Thyroid gland (tissue), 4 donors: ENCODE measurements around the gene CSH1. TPM values are rescaled to one million over a fixed set of nuclear protein-coding genes. Genes with fewer than 3 reads are reported as not detected.

Experiments
- DNase-seq, 2 donors: peaks; one replicate each; pipeline ENCODE4 v3.0.0-alpha.2; 2019
- H3K27ac ChIP-seq, 3 donors: fragments of 200-600 bp; sonication (generic); 1 replicate in 2 of 3; 2 replicates in 1 of 3; pipeline ENCODE4 v1.5.1; 2016 to 2019; ENCODE audit warnings: mild to moderate bottlenecking in 1 of 3, moderate library complexity in 1 of 3
- H3K27me3 ChIP-seq: fragments of 200-600 bp; sonication (generic); one replicate; pipeline ENCODE4 v1.5.1; 2019
- H3K36me3 ChIP-seq, 2 donors: fragments of 200-600 bp; sonication (generic); one replicate each; pipeline ENCODE4 v1.5.1; 2016 to 2019
- H3K4me1 ChIP-seq, 2 donors: fragments of 200-600 bp; sonication (generic); one replicate each; pipeline ENCODE4 v1.5.1; 2017 to 2019
- H3K4me3 ChIP-seq, 3 donors: fragments of 200-600 bp; sonication (generic); replicated peaks in 1 of 3; 1 replicate in 2 of 3; 2 replicates in 1 of 3; pipeline ENCODE4 v1.5.1; 2016; ENCODE audit warnings: mild to moderate bottlenecking in 1 of 3
- H3K9me3 ChIP-seq: fragments of 200-600 bp; sonication (generic); one replicate; pipeline ENCODE4 v1.5.1; 2017
- CTCF ChIP-seq, 6 experiments: fragments of 200-600 bp in 3 of 6; fragments of 450-650 bp in 3 of 6; sonication (generic) in 3 of 6; IDR thresholded peaks; one replicate each; pipeline ENCODE4 v1.5.1; 2016 to 2019; ENCODE audit warnings: antibody characterized with exemption in 6 of 6, mild to moderate bottlenecking in 2 of 6, inconsistent platforms in 1 of 6, moderate library complexity in 1 of 6
- POLR2A ChIP-seq, 2 donors: fragments of 450-650 bp; IDR thresholded peaks; one replicate each; pipeline ENCODE4 v1.6.1; 2017; ENCODE audit warnings: antibody characterized with exemption in 2 of 2, mild to moderate bottlenecking in 2 of 2, moderate library complexity in 1 of 2
- WGBS, 2 donors: methylation state at CpG; one replicate each; pipeline ENCODE4 v1.1.5; 2017; 5-methylcytosine and 5-hydroxymethylcytosine counted together
- intact Hi-C: fragments of 100-400 bp; cut with DNase I; formaldehyde crosslinking; loops from one replicate; pipeline ENCODE4 v1.15.1; 2023
- small RNA-seq: library from RNA; depleted of rRNA; stranded (forward); fragments of <200 nt; gene quantifications from one replicate; pipeline ENCODE3, GENCODE V24; 2016
- total RNA-seq, 4 donors: library from RNA; depleted of rRNA; stranded (reverse); fragments of >200 nt; gene quantifications; one replicate each; pipeline ENCODE4 v1.2.3, GENCODE V29; 2016

CSH1 gene
- total RNA-seq, 4 donors from 2014 or later, result not detected

DNA sequence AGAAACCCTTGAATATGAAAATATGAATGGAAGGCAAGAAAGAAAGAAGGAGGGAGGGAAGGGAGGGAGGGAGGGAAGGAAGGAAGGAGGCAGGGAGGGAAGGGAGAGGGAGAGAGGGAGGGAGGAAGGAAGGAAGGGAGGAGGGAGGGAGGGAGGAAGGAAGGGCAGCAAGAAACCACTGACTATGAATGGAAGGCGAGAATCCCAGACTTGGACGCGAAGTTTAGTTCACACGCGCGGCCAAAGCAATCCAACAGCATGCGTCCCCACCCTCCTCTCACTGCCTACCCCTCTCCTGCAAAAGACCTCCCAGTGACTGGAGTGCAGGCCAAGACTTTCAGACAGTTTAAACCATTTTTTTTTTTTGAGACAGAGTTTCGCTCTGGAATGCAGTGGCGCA is 46.0 kb downstream of the CSH1 start:
- H3K9me3 ChIP-seq, result no peaks in the 10 kb centered on the region
- no peaks in the 10 kb centered on the region for H3K27me3 ChIP-seq
- 90 to 93% methylated on average over 9 of the region's 9 CpGs for WGBS, 2 donors
- H3K4me3 ChIP-seq, result no peak overlapping the region
- peaks cover 4 to 13% of the 10 kb centered on the region in 2 donors for H3K4me1 ChIP-seq
- intact Hi-C loops, result no loop called here
- no peaks in the 10 kb centered on the region for H3K36me3 ChIP-seq
- H3K27ac ChIP-seq, result no peak overlapping the region
- TF ChIP-seq CTCF (IDR thresholded peaks at IDR 0.05) (no peak), POLR2A (IDR thresholded peaks at IDR 0.05) (no peak)
- DNase-seq, result no peak

GRCh38 chr17:63848834-63849689 is 47.3 kb downstream of the CSH1 start:
- peak; percentile 90 for DNase-seq
- intact Hi-C loops, result no loop called here
- no peaks in the 10 kb centered on the region for H3K36me3 ChIP-seq
- H3K27me3 ChIP-seq, result no peaks in the 10 kb centered on the region
- peaks cover 6 to 10% of the 10 kb centered on the region in 2 donors for H3K4me1 ChIP-seq
- no peak for TF ChIP-seq POLR2A (IDR thresholded peaks at IDR 0.05)
- peak in 4 of 6 experiments; percentile 16 to 73 (median 65) for TF ChIP-seq CTCF (IDR thresholded peaks at IDR 0.05)
- 15 to 31% methylated on average over 31 to 63 of the region's 82 CpGs for WGBS, 2 donors
- no peaks in the 10 kb centered on the region for H3K9me3 ChIP-seq
- peak overlapping the region in 2 of 3 donors; percentile 6 to 29 for H3K27ac ChIP-seq
- no peak overlapping the region for H3K4me3 ChIP-seq

- intact Hi-C loops, result no loop called here
- WGBS, 2 donors, result 72 to 78% methylated on average over 3 of the region's 3 CpGs
These were observed 48.7 kb downstream of the CSH1 start for GRCh38 chr17:63847525-63848249.

DNA sequence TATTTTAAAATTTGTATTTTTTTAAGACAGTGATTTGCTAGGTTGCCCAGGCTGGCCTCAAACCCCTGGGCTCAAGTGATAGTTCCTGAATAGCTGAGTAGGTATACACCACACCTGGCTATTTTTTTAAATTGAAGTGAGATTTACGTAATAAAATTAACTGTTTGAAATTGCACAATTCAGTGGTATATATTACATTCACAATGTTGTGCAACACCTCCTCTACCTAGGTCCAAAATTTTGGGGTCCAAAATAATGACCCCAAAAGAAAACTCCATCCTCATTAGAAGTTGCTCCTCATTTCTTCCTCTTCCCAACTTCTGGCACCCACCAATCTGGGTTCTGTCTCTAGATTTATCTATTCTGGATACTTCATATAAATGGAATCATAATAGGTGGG is 50.9 kb downstream of the CSH1 start:
- no peak overlapping the region for H3K27ac ChIP-seq

More at GRCh38 chr17:63847525-63848249, 48.7 kb downstream of the CSH1 start:
- Histone ChIP-seq H3K4me1 (peaks cover 11 to 14% of the 10 kb centered on the region in 2 donors), H3K27ac (no peak overlapping the region), H3K9me3 (no peaks in the 10 kb centered on the region), H3K4me3 (no peak overlapping the region), H3K36me3 (no peaks in the 10 kb centered on the region), H3K27me3 (no peaks in the 10 kb centered on the region)
- no peak for DNase-seq
- TF ChIP-seq POLR2A (IDR thresholded peaks at IDR 0.05) (no peak), CTCF (IDR thresholded peaks at IDR 0.05) (no peak)

More for the DNA sequence above, 50.9 kb downstream of the CSH1 start:
- Histone ChIP-seq H3K27me3 (no peaks in the 10 kb centered on the region), H3K36me3 (no peaks in the 10 kb centered on the region), H3K4me3 (no peak overlapping the region), H3K4me1 (peaks cover 22 to 23% of the 10 kb centered on the region in 2 donors), H3K9me3 (no peaks in the 10 kb centered on the region)
- no peak for TF ChIP-seq POLR2A (IDR thresholded peaks at IDR 0.05)
- no peak for TF ChIP-seq CTCF (IDR thresholded peaks at IDR 0.05)
- intact Hi-C loops, result no loop called here
- 43 to 44% methylated on average over 1 of the region's 1 CpG for WGBS, 2 donors
- DNase-seq, result no peak

Small RNAs within 50 kb of the gene (small RNA-seq; reads per million reads assigned to genes)
- gene AC040958.1 (not detected), gene AC127029.1 (not detected), gene GH1 (not detected)

Other genes starting within 250 kb of the CSH1 start
- 10 to 100 TPM in 1 of 4 donors, 1 to 10 TPM in 3; 3.9 to 10.7 (median 7.2) TPM for gene LIMD2, start 196.4 kb downstream of the CSH1 start, total RNA-seq
- gene STRADA, start 154.8 kb downstream of the CSH1 start, total RNA-seq, result 10 to 100 TPM; 28.6 to 44.6 (median 32.2) TPM
- gene CCDC47, start 123.0 kb downstream of the CSH1 start, total RNA-seq, result 100 to 1,000 TPM in 1 of 4 donors, 10 to 100 TPM in 3; 69.4 to 120 (median 85.1) TPM
- 100 to 1,000 TPM in 1 of 4 donors, 10 to 100 TPM in 3; 76.3 to 138 (median 89.1) TPM for gene DDX42, start 122.4 kb downstream of the CSH1 start, total RNA-seq
- 10 to 100 TPM; 79.1 to 98.3 (median 86.4) TPM for gene PSMC5, start 69.1 kb downstream of the CSH1 start, total RNA-seq
- 10 to 100 TPM; 37.8 to 64.7 (median 47.2) TPM for gene FTSJ3, start 68.9 kb downstream of the CSH1 start, total RNA-seq
- 100 to 1,000 TPM in 1 of 4 donors, 10 to 100 TPM in 3; 75.0 to 101 (median 90.4) TPM for gene SMARCD2, start 53.9 kb downstream of the CSH1 start, total RNA-seq
- gene CSH2, start 22.9 kb downstream of the CSH1 start, total RNA-seq, result not detected
- not detected for gene GH2, start 14.6 kb downstream of the CSH1 start, total RNA-seq
- gene CSHL1, start 14.7 kb upstream of the CSH1 start, total RNA-seq, result not detected
- gene GH1, start 22.3 kb upstream of the CSH1 start, total RNA-seq, result not detected
- 1 to 10 TPM in 2 of 4 donors, not detected in 2; 1.3 to 1.8 TPM for gene CD79B, start 35.8 kb upstream of the CSH1 start, total RNA-seq
- gene SCN4A, start 76.3 kb upstream of the CSH1 start, total RNA-seq, result 1 to 10 TPM; 2.4 to 7.1 (median 4.0) TPM
- gene PRR29, start 101.8 kb upstream of the CSH1 start, total RNA-seq, result 1 to 10 TPM; 1.7 to 5.6 (median 4.2) TPM
- 10 to 100 TPM; 20.3 to 41.8 (median 30.6) TPM for gene ICAM2, start 124.1 kb upstream of the CSH1 start, total RNA-seq
- 10 to 100 TPM in 3 of 4 donors, 1 to 10 TPM in 1; 9.5 to 20.2 (median 12.8) TPM for gene ERN1, start 233.6 kb upstream of the CSH1 start, total RNA-seq